Keratinocyte (primary cell): Measurements from ENCODE around the gene PROCR.

Experiments
- CTCF ChIP-seq, 3 experiments: IDR thresholded peaks in 1 of 3; conservative IDR thresholded peaks in 1 of 3; optimal IDR thresholded peaks in 1 of 3; 2 replicates in 2 of 3; 3 replicates in 1 of 3; pipeline versions ENCODE3 to v1.5.1; 2011; ENCODE audit warnings: low read length in 3 of 3, mild to moderate bottlenecking in 3 of 3, moderate library complexity in 2 of 3, control low read depth in 1 of 3, inconsistent platforms in 1 of 3; ENCODE audit not compliant: insufficient read depth in 2 of 3; ENCODE audit errors: extremely low read depth in 1 of 3
- EZH2 ChIP-seq: IDR thresholded peaks from one replicate; pipeline ENCODE4 v1.6.1; 2012; ENCODE audit warnings: inconsistent platforms, mild to moderate bottlenecking, low read length, moderate library complexity

GRCh38 chr20:35174458-35175216, 2.8 kb downstream of the PROCR start:
- TF ChIP-seq CTCF (optimal IDR thresholded peaks at IDR 0.05 in 1 of 3, IDR thresholded peaks at IDR 0.05 in 1 of 3, conservative IDR thresholded peaks at IDR 0.05 in 1 of 3; ENCODE audit: extremely low read depth in 1 of 3, insufficient read depth in 2 of 3, low read length in 3 of 3): no peak
- no peak for TF ChIP-seq EZH2
